Ishikawa (cell line): Measurements from ENCODE around the gene TNRC6C.

Experiments
- EGR1 ChIP-seq: IDR thresholded peaks from 2 replicates; pipeline ENCODE4 v1.6.1; 2012
- FOXM1 ChIP-seq: IDR thresholded peaks from 2 replicates; pipeline ENCODE4 v1.6.1; 2012; ENCODE audit warnings: low read depth, borderline replicate concordance
- MAX ChIP-seq: IDR thresholded peaks from 2 replicates; pipeline ENCODE4 v1.6.1; 2012
- NFIC ChIP-seq: IDR thresholded peaks from 2 replicates; pipeline ENCODE4 v1.6.1; 2012
- RAD21 ChIP-seq: IDR thresholded peaks from 2 replicates; pipeline ENCODE4 v1.6.1; 2012; ENCODE audit warnings: low read depth
- TAF1 ChIP-seq: IDR thresholded peaks from 2 replicates; pipeline ENCODE4 v1.6.1; 2012; ENCODE audit warnings: low read depth, mild to moderate bottlenecking
- USF1 ChIP-seq: IDR thresholded peaks from 2 replicates; pipeline ENCODE4 v1.6.1; 2012
- YY1 ChIP-seq: IDR thresholded peaks from 2 replicates; pipeline ENCODE4 v1.6.1; 2012; ENCODE audit warnings: low read depth
- ZBTB7A ChIP-seq: IDR thresholded peaks from 2 replicates; pipeline ENCODE4 v1.6.1; 2012; ENCODE audit warnings: low read depth
- TF ChIP-seq, protein P1 (sequence below): IDR thresholded peaks from 2 replicates; pipeline ENCODE4 v1.6.1; 2012; ENCODE audit warnings: low read depth, mild to moderate bottlenecking

DNA sequence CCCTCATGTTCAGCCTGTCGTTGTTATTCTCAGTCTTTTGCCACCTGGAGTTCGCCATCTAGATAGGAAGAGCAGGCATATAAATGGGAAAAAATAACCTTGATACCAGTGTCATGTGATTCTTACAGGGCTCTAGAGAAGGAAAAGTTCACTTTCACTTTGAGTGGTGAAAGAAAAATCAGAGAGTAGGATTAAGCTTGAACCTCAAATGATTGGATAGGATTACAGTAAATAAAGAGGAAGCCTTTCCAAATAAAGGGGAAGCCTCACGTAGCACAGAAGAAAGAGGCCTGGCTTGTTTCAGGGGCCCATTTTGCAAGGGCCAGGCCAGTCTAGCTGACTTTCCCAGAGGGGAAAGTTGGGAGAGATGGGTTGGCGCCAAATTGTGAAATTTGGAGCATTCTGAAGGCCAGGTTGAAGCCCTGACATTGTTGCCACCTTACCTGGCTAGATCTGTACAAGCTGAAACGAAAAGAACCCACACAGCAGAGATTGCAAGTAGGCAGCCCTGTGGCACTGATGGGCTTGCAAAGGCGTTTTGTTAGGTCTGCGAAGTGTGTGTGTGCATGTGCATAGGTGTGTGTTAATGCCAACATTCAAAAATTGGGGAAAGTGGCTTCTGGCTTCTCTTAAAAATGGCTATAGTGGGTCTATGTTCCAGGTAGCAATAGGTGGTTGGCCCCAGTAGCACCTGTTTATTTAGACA lies 131.2 kb downstream of the TNRC6C start:
- no peak for TF ChIP-seq TAF1
- TF ChIP-seq USF1, result no peak
- TF ChIP-seq FOXM1, result no peak
- TF ChIP-seq, protein P1, sequence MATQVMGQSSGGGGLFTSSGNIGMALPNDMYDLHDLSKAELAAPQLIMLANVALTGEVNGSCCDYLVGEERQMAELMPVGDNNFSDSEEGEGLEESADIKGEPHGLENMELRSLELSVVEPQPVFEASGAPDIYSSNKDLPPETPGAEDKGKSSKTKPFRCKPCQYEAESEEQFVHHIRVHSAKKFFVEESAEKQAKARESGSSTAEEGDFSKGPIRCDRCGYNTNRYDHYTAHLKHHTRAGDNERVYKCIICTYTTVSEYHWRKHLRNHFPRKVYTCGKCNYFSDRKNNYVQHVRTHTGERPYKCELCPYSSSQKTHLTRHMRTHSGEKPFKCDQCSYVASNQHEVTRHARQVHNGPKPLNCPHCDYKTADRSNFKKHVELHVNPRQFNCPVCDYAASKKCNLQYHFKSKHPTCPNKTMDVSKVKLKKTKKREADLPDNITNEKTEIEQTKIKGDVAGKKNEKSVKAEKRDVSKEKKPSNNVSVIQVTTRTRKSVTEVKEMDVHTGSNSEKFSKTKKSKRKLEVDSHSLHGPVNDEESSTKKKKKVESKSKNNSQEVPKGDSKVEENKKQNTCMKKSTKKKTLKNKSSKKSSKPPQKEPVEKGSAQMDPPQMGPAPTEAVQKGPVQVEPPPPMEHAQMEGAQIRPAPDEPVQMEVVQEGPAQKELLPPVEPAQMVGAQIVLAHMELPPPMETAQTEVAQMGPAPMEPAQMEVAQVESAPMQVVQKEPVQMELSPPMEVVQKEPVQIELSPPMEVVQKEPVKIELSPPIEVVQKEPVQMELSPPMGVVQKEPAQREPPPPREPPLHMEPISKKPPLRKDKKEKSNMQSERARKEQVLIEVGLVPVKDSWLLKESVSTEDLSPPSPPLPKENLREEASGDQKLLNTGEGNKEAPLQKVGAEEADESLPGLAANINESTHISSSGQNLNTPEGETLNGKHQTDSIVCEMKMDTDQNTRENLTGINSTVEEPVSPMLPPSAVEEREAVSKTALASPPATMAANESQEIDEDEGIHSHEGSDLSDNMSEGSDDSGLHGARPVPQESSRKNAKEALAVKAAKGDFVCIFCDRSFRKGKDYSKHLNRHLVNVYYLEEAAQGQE, result no peak
- TF ChIP-seq NFIC, result no peak
- TF ChIP-seq EGR1, result no peak
- no peak for TF ChIP-seq YY1
- no peak for TF ChIP-seq ZBTB7A
- no peak for TF ChIP-seq RAD21
- no peak for TF ChIP-seq MAX
